GM21529 (cell line): Measurements from ENCODE around the gene C1orf94.

ENCODE experiments used
- ATAC-seq: cut with Tn5 transposase; IDR thresholded peaks from one replicate; pipeline ENCODE4 v1.9.1; 2021; ENCODE audit not compliant: unreplicated experiment

The C1orf94 gene

GRCh38 chr1:34250342-34250741 is 73.6 kb downstream of the C1orf94 start:
- no peak for ATAC-seq

- no peak for ATAC-seq
Measured at GRCh38 chr1:34262023-34262853, 85.5 kb downstream of the C1orf94 start.

- ATAC-seq: no peak
Measured at GRCh38 chr1:34262921-34263320, 86.2 kb downstream of the C1orf94 start.

DNA sequence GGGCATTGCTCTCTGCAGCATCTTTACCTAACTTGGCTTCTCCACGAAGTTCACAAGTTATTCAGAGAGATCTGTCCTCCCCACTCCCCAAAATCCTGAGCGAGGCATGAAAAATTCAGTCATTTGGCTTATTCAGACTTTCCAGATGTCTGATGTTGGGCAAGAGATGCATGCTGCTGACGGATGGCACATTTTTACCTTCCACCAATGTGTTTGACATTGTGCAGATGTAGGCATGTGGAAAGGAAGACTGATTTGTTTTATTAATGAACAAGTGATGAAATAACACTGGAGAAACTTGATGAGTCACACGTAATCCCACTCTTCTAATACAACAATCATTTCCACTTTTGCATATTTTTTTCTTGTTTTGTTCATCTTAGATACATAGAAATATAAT is 86.7 kb downstream of the C1orf94 start:
- ATAC-seq: no peak

DNA sequence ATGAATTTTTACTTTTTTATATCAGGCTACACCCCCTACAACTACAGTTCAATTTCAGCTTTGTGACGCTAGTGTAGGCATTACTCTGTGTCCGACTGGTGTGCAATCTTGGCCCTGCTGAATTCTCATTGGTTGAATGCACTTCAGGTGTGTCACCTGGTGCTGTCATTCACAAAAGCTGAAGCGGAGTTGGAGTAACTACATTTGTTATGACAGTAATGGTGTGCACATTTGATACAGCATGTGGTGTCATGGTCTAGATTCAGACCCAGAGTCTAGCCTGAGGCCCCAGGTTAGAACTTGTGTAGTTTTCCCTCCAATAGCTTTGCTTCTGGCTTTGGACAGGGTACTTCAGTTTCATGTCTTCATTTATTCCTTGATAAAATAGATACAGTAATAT is 88.7 kb downstream of the C1orf94 start:
- no peak for ATAC-seq

DNA sequence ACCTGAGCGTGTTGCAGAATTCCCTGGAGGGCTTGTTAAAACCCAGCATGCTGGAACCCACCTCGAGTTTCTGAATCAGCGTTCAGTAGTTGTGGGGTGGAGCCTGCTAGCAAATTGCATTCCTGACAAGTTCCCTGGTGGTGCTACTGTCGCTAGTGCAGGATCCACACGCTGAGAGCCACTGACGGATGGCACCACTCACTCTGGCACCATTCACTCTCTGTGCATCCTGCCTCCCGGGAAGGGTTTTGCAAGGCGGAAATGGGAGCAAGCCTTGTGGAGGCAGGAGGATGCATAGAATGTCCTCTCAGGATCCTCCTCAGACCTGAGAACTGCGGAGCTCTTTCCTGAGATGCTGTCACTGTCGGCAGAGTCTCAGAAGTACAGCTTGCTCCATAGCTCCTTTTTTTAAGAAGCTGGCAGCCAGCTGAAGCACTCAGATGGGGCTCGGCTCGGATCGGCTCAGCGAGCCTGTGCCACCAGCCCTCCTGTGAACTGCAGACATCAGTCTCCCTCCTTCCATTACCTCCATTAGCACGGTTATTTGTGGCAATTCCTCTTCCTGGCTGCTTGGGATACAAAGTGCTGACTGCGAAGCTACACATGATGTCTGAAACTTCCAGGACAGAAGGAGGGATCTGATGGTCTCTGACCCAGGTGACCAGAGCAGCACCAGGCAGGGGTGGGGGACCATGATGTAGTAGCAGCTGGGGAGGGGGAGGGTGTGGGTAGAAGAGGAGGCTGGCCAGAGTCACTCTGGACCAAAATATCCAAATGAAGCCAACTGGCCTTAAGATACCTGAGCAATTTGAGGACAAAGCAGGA is 89.6 kb downstream of the C1orf94 start:
- no peak for ATAC-seq

GRCh38 chr1:34267326-34267725 is 90.6 kb downstream of the C1orf94 start:
- no peak for ATAC-seq

DNA sequence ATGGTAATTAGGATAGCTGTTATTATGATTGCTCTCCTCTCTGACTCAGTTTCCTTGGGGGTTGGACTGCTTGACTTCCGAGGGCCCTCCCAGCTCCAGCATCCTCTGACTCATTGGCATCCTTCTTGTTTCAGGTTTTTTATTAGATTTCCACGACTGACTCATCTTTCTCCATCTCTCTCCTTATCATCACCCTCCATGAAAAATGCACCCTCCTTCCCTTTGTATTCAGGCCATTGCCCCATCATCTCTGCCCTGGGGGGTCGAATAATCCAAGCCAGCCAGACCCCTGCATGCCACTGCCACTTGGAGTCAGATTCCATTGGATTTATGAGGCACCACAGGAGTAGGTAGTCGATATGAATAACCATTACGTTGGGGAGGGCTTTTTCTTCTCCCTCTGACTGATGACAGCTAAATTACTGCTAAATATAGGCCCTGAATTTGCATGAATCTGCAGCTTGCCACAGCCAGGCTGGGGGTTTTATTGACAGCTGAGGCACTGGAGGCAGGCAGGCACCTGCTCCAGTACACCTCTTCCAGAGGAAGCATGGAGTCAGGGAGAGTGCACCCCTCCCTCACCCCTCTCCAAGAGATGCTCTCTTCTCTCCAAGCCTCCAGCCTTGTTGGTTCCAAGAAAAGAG is 91.7 kb downstream of the C1orf94 start:
- no peak for ATAC-seq
